D341Med (cell line): ENCODE results near the gene NCKAP5.
"Not testable (repeated sequence)": the region's sequence is repeated elsewhere in the genome, so short reads cannot be mapped to it uniquely, and the experiment has no call there.

Experiments
- DNase-seq: peaks from one replicate; pipeline ENCODE4 v3.0.0; 2012; ENCODE audit warnings: low spot score

The NCKAP5 gene

DNA sequence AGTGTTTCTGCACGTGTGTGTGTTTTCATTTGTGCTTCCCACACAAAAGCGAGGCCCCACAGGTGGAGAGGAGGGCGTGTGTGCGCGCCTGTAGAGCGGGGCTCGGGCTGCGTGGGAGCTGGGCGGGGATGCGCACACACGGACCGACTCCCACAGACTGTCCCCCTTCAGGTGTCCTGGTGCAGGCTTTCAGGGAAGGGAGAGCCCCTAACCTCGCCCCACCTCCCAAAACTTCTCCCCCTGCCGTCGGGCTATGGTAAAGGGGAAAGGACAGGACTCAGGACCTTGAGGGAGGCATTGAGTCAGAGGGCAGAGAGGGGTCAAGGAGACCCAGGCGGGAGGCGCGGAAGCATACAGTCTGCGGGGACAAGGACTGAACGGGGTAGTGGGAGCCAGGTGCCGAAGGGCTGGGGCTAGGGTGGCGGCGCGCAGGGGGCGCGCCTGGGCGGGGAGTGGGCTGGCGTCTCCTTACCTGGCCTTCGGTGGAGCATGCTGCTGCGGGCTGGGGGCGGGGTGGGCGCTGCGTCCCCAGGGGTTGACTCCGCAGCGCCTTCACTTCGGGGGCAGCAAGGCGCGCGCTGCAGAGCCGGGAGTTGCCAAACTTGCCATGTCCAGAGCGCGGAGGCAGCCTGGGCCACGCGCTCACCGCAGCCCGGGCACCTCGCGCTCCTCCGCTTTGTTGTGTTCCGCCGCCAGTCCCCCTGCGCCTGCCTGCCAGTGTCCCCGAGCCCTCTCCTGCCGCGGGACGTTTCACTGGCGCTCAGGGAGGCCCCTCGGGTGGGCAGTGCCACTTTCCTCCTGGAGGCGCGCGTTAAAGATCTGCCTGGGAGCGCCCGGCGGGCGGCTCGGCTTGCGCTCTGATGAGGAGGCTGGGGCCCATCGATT lies 302.0 kb downstream of the NCKAP5 start:
- peak; percentile 72 for DNase-seq

DNA sequence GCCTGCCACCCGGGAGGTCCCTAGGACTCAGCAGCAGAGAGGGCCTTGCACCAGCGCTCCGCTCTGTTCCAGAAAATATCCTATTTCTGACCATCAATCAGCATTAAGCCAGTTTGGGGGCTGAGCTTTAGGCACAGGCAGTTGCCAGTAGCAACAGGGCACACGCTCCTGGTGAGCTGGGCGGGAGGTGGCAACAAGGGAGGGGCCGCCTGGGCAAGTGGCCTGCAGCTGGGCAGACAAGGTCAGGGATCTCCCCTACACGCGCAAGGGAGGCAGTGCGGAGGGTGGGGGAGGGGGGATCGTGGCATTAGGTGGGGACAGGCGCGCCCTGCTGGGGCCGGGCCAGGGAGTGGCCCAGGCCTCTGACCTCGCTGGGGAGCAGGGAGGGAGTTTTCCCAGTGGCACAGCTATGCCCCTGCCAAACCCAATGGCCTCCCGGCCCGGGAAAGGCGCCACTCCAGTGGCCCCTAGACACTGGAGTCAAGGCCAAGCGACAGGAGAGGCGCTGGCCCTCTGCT lies 302.8 kb downstream of the NCKAP5 start:
- peak; percentile 35 for DNase-seq

DNA sequence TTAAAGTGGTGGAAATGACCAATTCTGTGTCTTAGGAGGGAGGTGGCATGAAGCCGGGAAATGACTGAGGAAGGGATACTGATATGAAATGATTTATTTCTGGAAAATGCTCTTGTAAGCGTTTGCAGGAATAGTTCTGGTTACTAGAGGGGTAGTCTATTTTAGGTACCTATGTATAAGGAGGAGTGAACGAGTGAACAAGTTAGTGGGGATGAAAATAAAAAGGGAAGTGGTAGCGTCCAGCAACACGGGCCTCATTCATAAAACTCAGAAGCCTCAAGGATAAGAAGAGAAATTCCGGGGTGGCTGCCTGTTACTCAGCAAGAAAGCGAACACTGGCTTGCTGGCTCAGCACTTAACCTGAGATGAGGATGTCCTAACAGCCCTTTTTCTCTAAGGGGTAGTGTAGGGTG lies 303.3 kb downstream of the NCKAP5 start:
- DNase-seq: no peak

DNA sequence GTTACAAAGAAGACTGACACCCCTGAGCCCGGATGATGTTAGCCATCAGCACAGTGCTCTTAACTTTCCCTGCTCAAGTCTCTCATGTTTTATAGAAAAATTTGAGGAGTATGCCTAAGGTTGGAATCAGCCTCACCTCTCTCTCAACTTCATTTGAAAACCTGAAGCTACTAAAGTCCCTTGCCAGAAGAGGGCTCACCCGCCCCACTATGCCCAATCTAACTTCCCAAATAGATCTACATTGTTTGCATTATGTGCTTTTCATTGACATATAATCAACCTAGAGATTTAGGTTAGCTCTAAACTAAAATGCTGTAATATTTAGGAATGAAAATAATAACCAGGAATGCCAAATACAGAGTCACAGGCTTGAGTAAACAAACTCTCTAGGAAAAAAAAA lies 305.4 kb downstream of the NCKAP5 start:
- peak; percentile 22 for DNase-seq

DNA sequence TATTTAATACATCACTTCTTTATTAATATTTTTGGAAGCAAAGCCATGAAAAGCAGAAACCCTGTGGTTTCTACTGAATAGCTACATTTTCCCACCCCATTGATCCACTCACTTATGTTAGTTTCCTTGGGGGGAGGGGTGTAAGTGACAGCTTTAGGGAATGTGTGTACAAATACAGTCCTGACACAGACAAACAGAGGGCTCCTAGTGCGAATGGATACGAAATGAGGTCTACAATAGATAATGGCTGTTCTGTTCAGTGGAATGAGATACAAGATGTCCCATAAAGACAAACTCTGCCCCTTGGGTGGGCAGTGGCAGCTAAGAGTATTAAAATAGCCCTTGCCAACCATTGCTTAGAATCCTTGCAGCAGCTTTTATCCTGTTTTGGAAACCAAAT lies 312.9 kb downstream of the NCKAP5 start:
- no peak for DNase-seq

DNA sequence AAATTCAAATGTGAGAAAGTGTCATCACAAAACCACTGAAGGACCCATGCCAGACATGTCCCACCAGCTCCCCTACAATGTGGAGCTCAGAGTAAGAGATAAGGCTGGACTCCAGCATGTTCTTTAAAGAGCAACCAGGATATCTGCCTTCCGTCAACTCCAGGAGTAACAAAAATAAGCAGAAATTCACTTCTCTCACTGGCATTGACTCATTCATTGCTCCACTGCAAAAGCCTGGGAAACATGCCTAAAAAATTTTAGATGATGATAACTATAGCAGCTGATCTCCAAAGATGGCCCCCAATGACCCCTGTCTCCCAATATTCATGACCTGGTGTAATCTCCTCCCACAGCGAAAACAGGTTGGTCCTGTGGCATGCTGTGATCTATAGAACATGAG lies 314.5 kb downstream of the NCKAP5 start:
- no peak for DNase-seq

DNA sequence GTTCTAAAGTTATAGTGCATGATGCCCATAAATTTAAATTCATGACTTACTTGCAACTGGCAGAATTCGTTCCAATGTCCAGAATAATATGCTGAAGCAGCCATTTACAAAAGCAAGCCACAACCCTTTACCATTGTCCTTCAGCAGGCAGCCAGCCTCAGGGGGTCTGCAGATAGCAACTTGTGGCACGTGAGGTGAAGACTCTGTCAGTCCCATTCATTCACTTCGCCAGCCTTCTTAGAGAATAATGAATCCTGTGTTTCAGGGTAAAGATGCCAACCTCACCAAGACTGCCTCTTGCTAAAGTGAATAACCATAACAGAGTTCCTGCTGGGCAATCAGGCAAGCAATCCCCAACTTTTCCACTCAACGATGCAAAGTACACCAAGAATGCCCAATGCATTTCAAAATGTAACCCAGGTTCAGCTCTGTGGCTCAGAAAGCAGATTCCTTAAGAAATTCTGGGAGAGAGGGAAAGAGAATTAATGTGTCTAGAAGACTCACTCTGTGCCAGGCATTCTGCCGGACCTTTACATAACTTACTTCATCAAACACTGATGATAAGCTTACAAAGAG lies 315.4 kb downstream of the NCKAP5 start:
- DNase-seq: no peak

DNA sequence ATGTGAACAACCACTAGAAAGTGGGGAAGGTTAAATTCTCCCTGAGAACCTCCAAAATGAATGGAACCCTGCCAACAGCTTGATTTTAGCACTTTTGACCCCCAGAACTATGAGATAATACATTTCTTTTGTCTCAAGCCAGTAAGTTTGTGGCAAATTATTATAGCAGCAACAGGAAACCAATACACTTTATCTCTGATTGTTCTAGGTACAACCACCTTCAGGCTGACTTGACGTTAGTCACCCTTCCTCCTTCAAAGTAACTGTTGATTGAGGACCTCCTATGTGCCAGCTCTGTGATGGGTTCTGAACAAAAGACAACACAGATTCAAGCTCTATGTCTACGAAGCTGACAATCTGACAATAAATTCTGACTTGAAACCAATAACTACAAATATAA lies 318.9 kb downstream of the NCKAP5 start:
- no peak for DNase-seq

DNA sequence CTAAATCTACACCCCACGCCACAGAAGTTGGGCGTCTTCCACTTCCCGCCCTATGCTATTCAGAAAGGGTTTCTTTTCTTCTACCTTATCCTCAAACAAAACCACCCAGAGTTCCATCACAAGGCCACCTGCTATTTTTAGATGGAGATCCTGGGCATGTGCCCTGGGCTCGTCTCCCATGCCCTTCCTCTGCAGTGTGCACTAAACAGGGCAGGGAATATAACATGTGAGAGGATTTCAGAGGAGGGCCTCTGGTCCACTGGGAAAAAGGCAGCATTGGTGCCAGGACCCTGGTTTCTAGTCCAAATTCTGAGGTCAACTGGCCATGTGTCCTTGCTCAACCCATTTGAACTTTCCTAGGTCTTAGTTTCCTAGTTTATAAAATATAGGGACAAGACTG lies 320.0 kb downstream of the NCKAP5 start:
- DNase-seq: no peak

DNA sequence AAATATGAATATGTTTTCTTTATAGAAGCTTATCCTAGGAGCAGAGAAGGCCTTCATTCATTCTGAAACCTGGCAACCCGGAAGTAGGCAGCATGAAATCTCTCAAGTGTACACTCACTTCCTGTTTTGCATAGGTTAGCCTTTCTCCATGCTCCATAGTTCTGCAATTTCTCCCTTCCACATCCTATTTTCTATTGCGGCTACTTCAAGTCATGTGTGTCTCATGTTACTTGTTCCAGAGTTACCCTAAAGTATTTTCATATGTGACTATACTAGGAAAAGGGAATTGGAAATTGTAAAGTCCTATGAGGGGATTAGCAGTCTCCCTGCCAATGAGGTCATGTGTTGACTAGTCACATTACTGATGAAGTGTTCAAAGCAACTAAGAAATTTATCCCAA lies 320.6 kb downstream of the NCKAP5 start:
- DNase-seq: no peak

DNA sequence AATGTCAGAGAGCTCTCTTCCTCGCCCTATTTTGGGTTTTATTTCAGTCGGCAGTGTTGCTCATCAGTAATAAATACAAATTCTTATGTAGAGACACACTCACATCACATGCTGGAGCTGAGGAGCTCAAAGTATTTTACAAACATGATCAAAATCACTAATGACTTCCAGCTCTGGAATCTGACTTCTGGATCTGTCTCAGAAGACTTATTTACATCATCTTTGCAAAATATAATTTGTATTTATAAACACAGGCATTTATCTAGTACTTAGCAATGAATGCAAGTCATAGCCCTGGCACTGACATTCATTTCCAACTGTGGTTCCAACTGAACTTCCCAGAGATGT lies 327.1 kb downstream of the NCKAP5 start:
- no peak for DNase-seq

DNA sequence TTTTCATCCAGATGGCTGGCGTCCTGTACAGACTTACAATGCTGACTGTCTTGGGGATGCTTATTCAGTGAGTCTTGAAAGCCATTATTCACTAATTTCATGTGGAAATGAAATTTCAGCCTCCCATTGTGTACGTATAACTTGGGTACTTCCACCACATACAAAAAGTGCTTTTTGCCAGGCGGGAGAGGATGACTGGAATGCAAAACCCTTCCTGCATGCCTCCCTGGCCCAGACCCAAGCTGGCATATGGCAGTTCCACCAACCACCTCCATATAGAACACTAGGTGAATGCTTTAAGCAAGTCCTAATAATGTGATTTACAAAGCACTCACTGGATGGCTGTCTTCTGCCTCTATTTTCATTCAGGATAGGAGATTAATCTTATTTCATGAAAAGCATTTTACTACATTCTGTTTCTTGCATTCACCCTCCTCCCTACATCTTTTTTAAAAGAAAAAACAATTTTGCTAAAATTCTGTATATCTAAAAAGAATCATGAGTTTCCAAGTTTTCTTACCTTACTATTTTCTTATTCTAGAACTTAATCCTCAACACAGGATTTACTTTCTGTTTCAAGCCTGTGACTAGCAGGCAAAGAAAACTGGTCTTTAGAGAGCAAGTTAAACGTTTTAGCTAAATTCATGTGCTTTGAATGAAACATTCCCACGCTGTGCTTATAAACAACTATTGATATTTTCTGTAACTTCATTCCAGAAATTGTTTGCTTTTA lies 327.6 kb downstream of the NCKAP5 start:
- DNase-seq: peak; percentile 30

DNA sequence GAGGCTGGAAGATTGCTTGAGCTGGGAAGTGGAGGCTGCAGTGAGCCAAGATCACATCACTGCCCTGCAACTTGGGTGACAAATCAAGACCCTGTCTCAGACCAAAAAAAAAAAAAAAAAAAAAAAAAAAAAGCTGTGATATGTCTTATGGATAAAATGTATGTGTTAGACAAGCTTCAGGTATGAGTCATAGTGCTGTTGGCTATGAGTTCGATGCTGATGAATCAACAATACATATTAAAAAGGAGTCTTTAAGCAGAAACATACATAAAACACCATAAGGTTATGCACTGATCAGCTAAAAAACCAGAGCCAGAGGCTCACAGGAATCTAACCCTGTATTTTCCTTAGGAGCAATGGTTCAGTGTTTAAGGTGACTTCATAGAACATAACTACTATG lies 332.3 kb downstream of the NCKAP5 start:
- no peak for DNase-seq

DNA sequence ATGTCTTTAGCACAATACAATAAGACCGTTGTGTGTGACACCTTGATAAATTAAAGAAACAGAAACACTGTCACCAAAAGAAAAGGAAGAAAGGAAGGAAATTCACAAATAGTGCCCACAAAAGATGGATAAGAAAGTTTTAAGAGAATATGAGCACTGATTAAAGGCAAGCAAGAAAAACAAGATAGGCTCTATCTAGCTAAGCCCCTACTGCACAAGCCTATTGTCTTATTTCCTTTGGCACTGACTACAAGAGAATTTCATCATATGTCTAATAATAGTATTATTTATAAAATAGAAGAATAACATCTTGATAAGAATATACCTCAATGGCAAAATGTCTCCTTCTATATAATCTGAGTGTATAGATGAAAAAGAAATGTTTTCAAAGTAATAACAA lies 335.7 kb downstream of the NCKAP5 start:
- DNase-seq: no peak

DNA sequence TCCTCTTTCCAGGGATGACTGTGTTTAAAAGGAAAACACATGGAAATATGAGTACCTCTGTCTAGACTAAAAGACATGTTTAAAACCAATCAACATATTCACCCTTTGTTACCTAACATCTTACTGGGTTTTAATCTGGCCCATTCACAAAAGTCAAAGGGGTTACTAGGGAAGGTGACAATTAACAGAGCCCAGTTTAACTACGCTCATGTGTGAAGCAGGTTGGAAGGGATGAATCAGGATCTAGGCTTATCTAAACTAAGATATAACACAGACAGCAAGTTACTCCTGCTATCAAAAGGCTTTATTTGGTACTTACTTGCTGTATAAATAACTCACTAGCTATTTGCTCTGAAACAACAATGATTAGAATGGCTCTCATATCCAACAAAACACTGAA lies 337.0 kb downstream of the NCKAP5 start:
- no peak for DNase-seq

DNA sequence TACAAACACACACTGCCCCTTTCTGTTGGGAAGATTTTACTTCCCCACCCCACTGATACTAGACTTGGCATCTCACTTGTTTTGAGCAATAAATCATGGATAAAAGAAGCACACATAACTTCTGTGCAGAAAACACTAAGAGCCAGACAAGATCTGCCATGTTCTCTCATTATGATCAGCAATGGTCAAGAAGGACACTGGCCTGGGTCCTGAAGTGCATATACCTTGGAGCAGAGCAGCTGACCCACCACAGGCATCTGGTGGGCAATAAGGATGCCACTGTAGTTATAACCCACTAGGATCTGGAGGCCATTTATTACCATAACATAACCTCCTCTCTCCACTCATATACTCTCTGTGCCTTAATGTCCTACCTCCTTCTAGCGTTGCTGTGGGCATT lies 338.3 kb downstream of the NCKAP5 start:
- DNase-seq: no peak

DNA sequence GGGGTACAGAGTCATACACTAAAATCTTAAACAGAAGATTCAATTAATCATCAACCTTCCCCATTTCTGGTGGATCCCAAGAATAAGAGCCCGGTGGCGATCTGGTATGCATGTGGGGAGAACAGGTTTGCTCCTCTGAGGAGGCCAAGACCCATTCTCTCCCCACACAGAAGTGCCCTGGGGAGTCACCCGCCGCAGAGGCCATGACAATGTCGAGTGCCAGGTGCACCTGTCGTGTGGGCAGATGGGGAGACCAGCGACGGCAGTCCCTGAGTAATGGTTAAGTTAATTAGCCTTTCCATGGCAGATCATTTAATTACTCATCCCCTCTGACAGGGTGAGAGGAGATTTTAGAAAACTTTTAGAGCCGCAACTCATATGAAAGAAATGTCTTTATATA lies 345.0 kb downstream of the NCKAP5 start:
- DNase-seq: no peak

DNA sequence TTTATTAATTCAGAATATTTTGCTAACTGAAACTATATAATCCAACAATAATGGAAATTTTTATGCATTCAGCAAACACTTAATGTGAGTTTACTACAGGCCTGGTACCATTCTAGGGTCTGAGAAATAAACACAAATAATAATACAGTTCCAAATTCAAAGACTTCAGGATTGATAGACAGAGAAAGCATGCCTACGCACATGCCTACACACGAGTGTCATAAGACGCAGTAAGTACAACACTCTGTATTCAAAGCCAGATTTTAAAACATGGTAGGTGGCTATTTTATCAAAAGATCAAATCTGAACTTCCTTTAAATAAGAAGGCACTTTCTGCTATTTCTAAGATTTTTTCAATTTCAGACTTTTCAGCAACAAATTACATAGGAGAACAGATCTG lies 346.9 kb downstream of the NCKAP5 start:
- no peak for DNase-seq

DNA sequence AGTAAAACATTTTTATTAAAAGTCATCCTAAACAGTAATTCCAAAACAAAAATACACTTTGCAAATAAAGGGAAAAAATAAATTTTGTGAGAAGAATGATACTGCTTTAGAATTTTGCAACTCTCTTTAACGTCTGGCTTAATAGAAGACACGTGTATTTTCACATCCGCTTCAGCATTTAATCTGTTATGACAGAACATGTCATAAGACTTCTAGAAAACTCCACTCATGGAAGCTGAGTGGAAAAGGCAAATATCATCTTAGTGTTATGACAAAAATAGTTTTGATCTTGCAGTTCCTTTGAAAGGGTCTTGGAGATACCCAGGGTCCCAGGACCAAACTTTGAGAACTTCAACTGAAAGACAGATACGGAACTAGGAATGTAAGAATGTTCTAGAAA lies 350.1 kb downstream of the NCKAP5 start:
- no peak for DNase-seq

DNA sequence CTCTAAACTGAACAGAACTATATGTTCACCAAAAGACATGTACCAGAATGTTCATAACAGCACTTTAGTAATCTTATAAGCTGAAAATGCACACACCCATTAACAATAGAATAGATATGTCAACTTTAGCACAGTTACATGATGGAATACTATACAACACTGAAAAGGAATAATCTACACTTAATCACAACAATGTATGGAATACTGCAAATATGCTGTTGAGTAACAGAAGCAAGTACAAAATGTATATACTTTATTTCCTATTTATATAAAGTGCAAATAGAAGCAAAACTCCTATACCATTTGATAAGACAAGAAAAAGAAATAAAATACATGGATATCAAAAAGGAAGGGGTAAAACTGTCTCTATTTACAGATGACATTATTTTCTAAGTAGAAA lies 352.8 kb downstream of the NCKAP5 start:
- DNase-seq: no peak

DNA sequence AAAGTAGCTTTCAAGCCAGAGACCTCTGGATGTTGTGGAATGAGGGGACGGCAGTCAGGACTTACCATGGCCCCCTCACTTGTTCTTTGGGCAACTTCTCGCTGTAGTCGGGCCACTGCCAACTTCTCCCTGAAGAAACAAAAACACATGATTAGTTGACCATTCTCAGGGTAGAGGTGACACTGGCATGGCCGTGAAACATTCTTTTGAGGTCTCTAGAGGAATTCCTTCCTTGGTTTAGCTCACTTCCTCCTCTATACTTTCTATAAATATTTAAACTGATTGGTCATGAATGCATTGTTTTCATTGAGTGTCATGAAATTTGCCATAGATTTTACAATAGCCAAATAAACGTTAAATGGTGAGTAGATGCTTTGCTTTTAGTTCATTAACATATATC lies 354.6 kb downstream of the NCKAP5 start:
- DNase-seq: no peak

DNA sequence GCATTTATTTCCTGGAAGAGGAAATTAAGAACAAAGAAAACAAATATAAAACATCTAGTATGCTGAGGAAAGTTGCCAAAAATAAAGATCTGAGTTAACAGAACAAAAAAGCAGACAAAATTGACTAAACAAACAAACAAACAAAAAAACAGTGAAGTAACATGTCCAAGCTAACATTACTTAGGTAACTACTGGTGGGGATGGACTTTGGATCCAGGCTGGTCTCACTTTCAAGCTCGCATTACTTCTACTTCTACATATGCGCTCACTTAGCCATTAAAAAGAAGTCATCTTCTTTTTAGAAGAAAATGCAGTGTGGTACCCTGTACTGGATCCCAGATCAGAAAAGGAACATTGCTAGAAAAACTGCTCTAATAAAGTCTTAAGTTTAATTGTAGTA lies 358.9 kb downstream of the NCKAP5 start:
- no peak for DNase-seq

DNA sequence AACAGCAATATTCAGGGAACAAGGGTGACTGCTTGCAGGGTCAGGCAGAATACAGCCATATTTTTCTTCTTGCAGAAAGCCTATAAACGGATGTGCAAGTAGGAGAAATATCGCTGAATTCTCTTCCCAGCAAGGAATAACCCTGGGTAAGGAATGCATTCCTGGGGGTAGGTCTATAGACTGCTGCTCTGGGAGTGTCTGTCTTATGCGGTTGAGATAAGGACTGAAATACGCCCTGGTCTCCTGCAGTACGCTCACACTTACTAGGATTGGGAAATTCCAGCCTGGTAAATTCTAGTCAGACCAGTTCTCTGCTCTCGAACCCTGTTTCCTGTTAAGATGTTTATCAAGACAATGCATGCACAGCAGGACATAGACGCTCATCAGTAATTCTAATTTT lies 361.6 kb downstream of the NCKAP5 start:
- not testable (repeated sequence) for DNase-seq
